Activated CD8-positive, alpha-beta memory T cell treated with anti-CD3 and anti-CD28 coated beads for 4 hours (primary cell): Measurements from ENCODE around the gene UNC13A.
"Not testable (repeated sequence)": the region's sequence is repeated elsewhere in the genome, so short reads cannot be mapped to it uniquely, and the experiment has no call there.

Source experiments
- DNase-seq, 2 donors: peaks; one replicate each; pipeline ENCODE4 v3.0.0-alpha.2; 2020; ENCODE audit warnings: low read depth in 2 of 2

The UNC13A gene

DNA sequence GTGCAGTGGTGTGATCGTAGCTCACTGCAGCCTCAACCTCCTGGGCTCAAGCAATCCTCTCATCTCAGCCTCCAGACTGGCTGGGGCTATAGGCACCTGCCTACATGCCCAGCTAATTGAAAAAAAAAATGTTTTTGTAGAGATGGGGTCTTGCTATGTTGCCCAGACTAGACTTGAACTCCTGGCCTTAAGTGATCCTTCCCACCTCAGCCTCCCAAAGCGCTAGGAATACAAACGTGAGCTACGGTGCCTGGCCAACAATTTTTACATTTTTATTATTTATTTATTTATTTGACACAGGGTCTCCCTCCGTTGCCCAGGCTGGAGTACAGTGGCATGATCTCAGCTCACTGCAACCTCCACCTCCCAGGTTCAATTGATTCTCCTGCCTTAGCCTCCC lies 117.9 kb downstream of the UNC13A start:
- DNase-seq = not testable (repeated sequence)

GRCh38 chr19:17567940-17568339 lies 120.2 kb downstream of the UNC13A start:
- no peak for DNase-seq

DNA sequence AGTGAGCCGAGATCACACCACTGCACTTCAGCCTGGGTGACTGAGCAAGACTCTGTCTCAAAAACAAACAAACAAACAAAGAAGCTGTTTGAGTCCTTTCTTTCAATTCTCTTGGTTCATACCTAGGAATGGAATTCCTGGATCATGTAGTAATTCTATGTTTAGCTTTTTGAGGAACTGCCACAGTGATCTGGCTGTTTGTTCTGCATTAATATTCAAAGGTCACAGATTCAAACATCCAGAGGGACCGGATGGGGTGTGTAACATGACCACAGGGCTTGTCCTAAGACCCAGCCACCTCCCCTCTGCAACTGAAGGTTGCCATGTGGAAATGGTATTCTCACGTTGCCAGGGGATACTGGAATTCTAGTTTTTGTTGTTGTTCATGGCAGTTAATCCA lies 122.5 kb downstream of the UNC13A start:
- DNase-seq = no peak

GRCh38 chr19:17564781-17565180 lies 123.4 kb downstream of the UNC13A start:
- DNase-seq = no peak

GRCh38 chr19:17562561-17562960 lies 125.6 kb downstream of the UNC13A start:
- no peak for DNase-seq

DNA sequence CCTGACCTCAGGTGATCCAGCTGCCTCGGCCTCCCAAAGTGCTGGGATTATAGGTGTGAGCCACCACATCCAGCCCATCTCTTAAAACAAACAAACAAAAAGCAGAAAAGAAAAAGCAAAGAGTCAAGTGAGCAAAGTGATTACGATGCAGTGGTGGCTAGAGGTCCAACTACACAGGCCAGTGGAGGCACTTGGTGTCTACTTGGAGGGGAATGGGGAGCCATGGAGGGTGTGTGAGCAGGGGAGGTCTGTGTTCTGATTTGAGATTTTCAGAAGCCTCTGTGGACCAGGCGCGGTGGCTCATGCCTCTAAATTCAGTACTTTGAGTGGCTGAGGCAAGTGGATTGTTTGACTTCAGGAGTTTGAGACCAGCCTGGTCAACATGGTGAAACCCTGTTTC lies 126.1 kb downstream of the UNC13A start:
- DNase-seq = no peak

- DNase-seq = no peak
Observed at GRCh38 chr19:17560205-17560595, 128.0 kb downstream of the UNC13A start.

DNA sequence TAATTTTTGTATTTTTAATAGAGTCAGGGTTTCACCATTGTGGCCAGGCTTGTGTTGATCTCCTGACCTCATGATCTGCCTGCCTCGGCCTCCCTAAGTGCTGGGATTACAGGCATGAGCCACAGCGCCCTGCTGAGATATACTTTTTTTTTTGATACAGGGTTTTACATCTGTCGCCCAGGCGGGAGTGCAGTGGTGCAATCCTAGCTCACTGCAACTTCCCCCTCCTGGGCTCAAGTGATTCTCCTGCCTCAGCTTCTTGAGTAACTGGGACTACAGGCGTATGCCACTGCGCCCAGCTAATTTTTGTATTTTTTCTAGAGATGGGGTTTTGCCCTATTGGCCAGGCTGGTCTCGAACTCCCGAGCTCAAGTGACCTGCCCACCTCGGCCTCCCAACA lies 130.7 kb downstream of the UNC13A start:
- no peak for DNase-seq

DNA sequence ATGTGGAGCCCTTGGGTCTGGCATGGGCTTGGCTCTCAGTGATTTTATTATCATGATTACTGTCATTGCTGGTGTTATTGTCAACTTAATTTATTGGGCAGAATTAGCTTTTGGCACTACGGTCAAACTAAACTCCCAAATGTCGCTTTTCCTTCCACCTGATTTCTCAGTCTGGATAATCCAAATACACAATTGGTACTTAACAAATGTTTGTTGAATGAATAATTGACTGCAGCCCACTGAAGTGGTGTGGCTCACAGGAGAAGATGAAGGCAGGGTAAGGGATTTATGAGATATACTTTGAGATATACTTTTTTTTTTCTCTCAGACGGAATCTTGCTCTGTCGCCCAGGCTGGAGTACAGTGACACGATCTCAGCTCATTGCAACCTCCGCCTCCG lies 131.2 kb downstream of the UNC13A start:
- no peak for DNase-seq

- peak in 1 of 2 donors; percentile 12 for DNase-seq
Observed at GRCh38 chr19:17555929-17556813, 132.0 kb downstream of the UNC13A start.

GRCh38 chr19:17555480-17555928 lies 132.7 kb downstream of the UNC13A start, which contains the start of gene COLGALT1:
COLGALT1 (plus strand) TSS chr19:17555649; CDS start chr19:17555714, 65 bp downstream.
- peak; percentile 96 to 98 for DNase-seq

DNA sequence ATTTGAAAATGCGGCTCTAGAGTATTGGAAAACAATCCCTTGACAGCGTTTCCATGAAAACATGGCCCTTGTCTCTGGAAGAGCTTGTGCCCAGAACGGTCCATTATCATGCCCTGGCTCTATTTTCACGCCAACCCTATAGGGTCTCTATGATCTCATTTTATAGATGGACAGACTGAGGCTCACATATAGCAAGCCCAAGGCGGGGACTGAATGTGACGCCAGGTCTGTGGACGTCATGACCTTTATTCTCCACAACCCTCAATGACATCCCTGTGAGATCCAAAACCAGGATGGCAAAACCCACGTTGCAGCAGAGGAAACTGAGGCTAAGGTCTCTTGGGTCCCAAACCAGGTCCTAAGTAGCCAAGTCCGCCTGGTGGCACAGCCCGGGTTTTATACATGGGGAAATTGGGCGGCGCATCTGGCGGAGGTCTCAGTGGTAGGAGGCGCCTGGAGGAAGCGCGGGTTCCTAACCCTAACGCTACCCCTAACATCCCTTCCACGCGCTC lies 133.1 kb downstream of the UNC13A start:
- no peak for DNase-seq

GRCh38 chr19:17553256-17553655 lies 134.9 kb downstream of the UNC13A start:
- no peak for DNase-seq

DNA sequence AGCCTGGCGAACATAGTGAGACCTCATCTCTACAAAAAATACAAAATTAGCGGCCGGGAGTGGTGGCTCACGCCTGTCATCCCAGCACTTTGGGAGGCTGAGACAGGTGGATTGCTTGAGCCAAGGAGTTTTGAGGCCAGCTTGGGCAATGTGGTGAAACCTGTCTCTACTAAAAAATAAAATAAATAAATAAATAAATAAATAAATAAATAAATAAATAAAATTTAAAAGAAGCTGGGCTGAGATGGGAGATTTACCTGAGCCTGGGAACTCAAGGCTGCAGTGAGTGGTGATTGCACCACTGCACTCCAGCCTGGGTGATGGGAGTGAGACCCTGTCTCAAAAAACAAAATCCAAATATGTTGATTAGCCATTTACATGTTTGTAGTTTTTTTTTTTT lies 135.4 kb downstream of the UNC13A start:
- DNase-seq = not testable (repeated sequence)
